SK-N-SH treated with all-trans-retinoic acid at 6 μM for 48 hours (cell line): ENCODE measurements around the gene RELCH.

Experiments
- ARNTL ChIP-seq: fragments of 450-650 bp; formaldehyde crosslinking; IDR thresholded peaks from 2 replicates; pipeline ENCODE4 v1.5.0; 2020; ENCODE audit warnings: low read depth, mild to moderate bottlenecking, moderate library complexity, borderline replicate concordance
- BACH2 ChIP-seq: fragments of 250-450 bp; sonication (Bioruptor Pico); IDR thresholded peaks from 2 replicates; pipeline ENCODE4 v1.9.0; 2021; ENCODE audit warnings: mild to moderate bottlenecking, borderline replicate concordance
- GLIS3 ChIP-seq: fragments of 250-450 bp; sonication (Bioruptor Pico); IDR thresholded peaks from 2 replicates; pipeline ENCODE4 v1.5.0; 2020; ENCODE audit warnings: mild to moderate bottlenecking, moderate library complexity
- ISL1 ChIP-seq: fragments of 250-450 bp; sonication (Bioruptor Pico); IDR thresholded peaks from 2 replicates; pipeline ENCODE4 v2.1.2; 2022; ENCODE audit warnings: mild to moderate bottlenecking, moderate library complexity
- OSR1 ChIP-seq: fragments of 250-450 bp; sonication (Bioruptor Pico); IDR thresholded peaks from 2 replicates; pipeline ENCODE4 v1.8.0; 2022; ENCODE audit warnings: moderate library complexity, mild to moderate bottlenecking, inconsistent platforms
- PATZ1 ChIP-seq: fragments of 250-450 bp; sonication (Bioruptor Pico); IDR thresholded peaks from 2 replicates; pipeline ENCODE4 v1.8.0; 2020; ENCODE audit warnings: mild to moderate bottlenecking, moderate library complexity, borderline replicate concordance
- POU6F1 ChIP-seq: fragments of 250-450 bp; sonication (Bioruptor Pico); IDR thresholded peaks from 2 replicates; pipeline ENCODE4 v1.8.0; 2021; ENCODE audit warnings: low read depth, mild to moderate bottlenecking, moderate library complexity, borderline replicate concordance
- RARB ChIP-seq: fragments of 250-450 bp; sonication (Bioruptor Pico); IDR thresholded peaks from 2 replicates; pipeline ENCODE4 v1.8.0; 2021; ENCODE audit warnings: mild to moderate bottlenecking, moderate library complexity
- TSHZ2 ChIP-seq: fragments of 250-450 bp; sonication (Bioruptor Pico); IDR thresholded peaks from 2 replicates; pipeline ENCODE4 v1.5.0; 2020; ENCODE audit warnings: mild to moderate bottlenecking, moderate library complexity
- ZFP3 ChIP-seq: fragments of 250-450 bp; sonication (Bioruptor Pico); IDR thresholded peaks from 2 replicates; pipeline ENCODE4 v1.5.0; 2020; ENCODE audit warnings: mild to moderate bottlenecking, moderate library complexity
- ZFP30 ChIP-seq: fragments of 450-650 bp; formaldehyde crosslinking; IDR thresholded peaks from 2 replicates; pipeline ENCODE4 v1.5.0; 2022; ENCODE audit warnings: mild to moderate bottlenecking, moderate library complexity
- ZNF70 ChIP-seq: fragments of 450-650 bp; formaldehyde crosslinking; IDR thresholded peaks from 2 replicates; pipeline ENCODE4 v1.5.0; 2020; ENCODE audit warnings: mild to moderate bottlenecking, moderate library complexity
- ZNF8 ChIP-seq: fragments of 450-650 bp; formaldehyde crosslinking; IDR thresholded peaks from 2 replicates; pipeline ENCODE4 v1.5.0; 2020; ENCODE audit warnings: mild to moderate bottlenecking, moderate library complexity

- TF ChIP-seq POU6F1 (CRISPR knock-in tag) (no peak), ISL1 (CRISPR knock-in tag) (no peak), OSR1 (CRISPR knock-in tag) (no peak), PATZ1 (CRISPR knock-in tag) (no peak), ZNF8 (CRISPR knock-in tag) (no peak), ARNTL (CRISPR knock-in tag) (no peak), RARB (CRISPR knock-in tag) (no peak), ZNF70 (CRISPR knock-in tag) (no peak), ZFP30 (CRISPR knock-in tag) (no peak), TSHZ2 (no peak), ZFP3 (no peak), BACH2 (CRISPR knock-in tag) (no peak), GLIS3 (CRISPR knock-in tag) (no peak)
These were observed 16.2 kb upstream of the RELCH start for GRCh38 chr18:62170857-62171256.
